Fibroblast of lung (primary cell): ENCODE results near the gene LCN9. TPM values are rescaled to one million over a fixed set of nuclear protein-coding genes. Genes with fewer than 3 reads are reported as not detected.
"Not testable (repeated sequence)": the region's sequence is repeated elsewhere in the genome, so short reads cannot be mapped to it uniquely, and the experiment has no call there.

Experiments
- DNase-seq, 2 donors: peaks; one replicate each; pipeline versions ENCODE4 v3.0.0 to v3.0.0-alpha.2; 2010; ENCODE audit warnings: low read depth in 2 of 2
- H2AFZ ChIP-seq: 2 replicates; pipeline ENCODE4 v1.5.1; 2012; ENCODE audit warnings: low read length, control low read depth, inconsistent platforms
- H3K27ac ChIP-seq: 2 replicates; pipeline ENCODE4 v1.5.1; 2011; ENCODE audit warnings: low read length, control low read depth; ENCODE audit not compliant: insufficient read depth
- H3K27me3 ChIP-seq: 2 replicates; pipeline ENCODE4 v1.5.1; 2011; ENCODE audit warnings: mild to moderate bottlenecking, low read length; ENCODE audit not compliant: control insufficient read depth, insufficient read depth
- H3K36me3 ChIP-seq: 2 replicates; pipeline ENCODE4 v1.5.1; 2011; ENCODE audit warnings: low read length; ENCODE audit not compliant: control insufficient read depth, insufficient read depth
- H3K4me1 ChIP-seq: 2 replicates; pipeline ENCODE4 v1.5.1; 2011; ENCODE audit warnings: low read length; ENCODE audit not compliant: control insufficient read depth, insufficient read depth; ENCODE audit errors: extremely low read depth
- H3K4me2 ChIP-seq: 2 replicates; pipeline ENCODE4 v1.5.1; 2011; ENCODE audit warnings: low read length, control low read depth; ENCODE audit not compliant: insufficient read depth; ENCODE audit errors: extremely low read depth
- H3K4me3 ChIP-seq, 4 experiments: fragments of 200-600 bp in 1 of 4; sonication (generic) in 1 of 4; replicated peaks in 1 of 4; 2 replicates each; pipeline ENCODE4 v1.5.1; 2011 to 2016; ENCODE audit warnings: low read length in 4 of 4, low read depth in 3 of 4, mild to moderate bottlenecking in 3 of 4, control low read depth in 2 of 4, inconsistent platforms in 1 of 4, mixed read lengths in 1 of 4; ENCODE audit not compliant: insufficient read depth in 1 of 4; ENCODE audit errors: control extremely low read depth in 1 of 4
- H3K79me2 ChIP-seq: 2 replicates; pipeline ENCODE4 v1.5.1; 2012; ENCODE audit warnings: mild to moderate bottlenecking, low read length, inconsistent platforms; ENCODE audit not compliant: control insufficient read depth, insufficient read depth
- H3K9ac ChIP-seq: 2 replicates; pipeline ENCODE4 v1.5.1; 2011; ENCODE audit warnings: mild to moderate bottlenecking, low read length, control low read depth; ENCODE audit not compliant: insufficient read depth
- H3K9me3 ChIP-seq: 2 replicates; pipeline ENCODE4 v1.5.1; 2012; ENCODE audit warnings: low read depth, low read length; ENCODE audit not compliant: control insufficient read depth, insufficient read depth
- H4K20me1 ChIP-seq: 2 replicates; pipeline ENCODE4 v1.5.1; 2011; ENCODE audit warnings: low read length; ENCODE audit not compliant: control insufficient read depth, insufficient read depth; ENCODE audit errors: extremely low read depth
- CTCF ChIP-seq, 2 donors: IDR thresholded peaks in 1 of 2; conservative IDR thresholded peaks in 1 of 2; 1 replicate in 1 of 2; 2 replicates in 1 of 2; pipeline ENCODE4 v1.5.1; 2011 to 2012; ENCODE audit warnings: low read length in 2 of 2, control low read depth in 1 of 2, inconsistent platforms in 1 of 2, low read depth in 1 of 2, mild to moderate bottlenecking in 1 of 2
- EZH2 ChIP-seq: IDR thresholded peaks from 2 replicates; pipeline ENCODE4 v1.5.1; 2012; ENCODE audit warnings: low read length, control low read depth, mild to moderate bottlenecking; ENCODE audit errors: missing control alignments
- polyA plus RNA-seq, 2 donors: library from polyadenylated mRNA; depleted of rRNA in 1 of 2; stranded (reverse) in 1 of 2; unstranded in 1 of 2; fragments of >200 nt; gene quantifications; 2 replicates each; pipeline ENCODE4 v1.2.1, GENCODE V29; 2011 to 2012; ENCODE audit warnings: missing spikeins in 1 of 2
- total RNA-seq: library from RNA; depleted of rRNA; stranded (reverse); fragments of >200 nt; gene quantifications from 2 replicates; pipeline ENCODE4 v1.2.1, GENCODE V29; 2014

Gene LCN9
- total and polyA plus RNA-seq, 2 donors (not counting 1 experiment from before 2014, with no cell fraction given) = not detected

- no peaks in the 10 kb centered on the region for H3K9me3 ChIP-seq
- DNase-seq = no peak
- no peak overlapping the region for H3K4me3 ChIP-seq
- H3K4me2 ChIP-seq = no peak overlapping the region
- H4K20me1 ChIP-seq = no peaks in the 10 kb centered on the region
- H3K4me1 ChIP-seq = no peaks in the 10 kb centered on the region
- H3K27ac ChIP-seq = no peak overlapping the region
- no peaks in the 10 kb centered on the region for H3K36me3 ChIP-seq
- no peak overlapping the region for H3K9ac ChIP-seq
- no peaks in the 10 kb centered on the region for H3K27me3 ChIP-seq
- no peak overlapping the region for H2AFZ ChIP-seq
- no peak for TF ChIP-seq CTCF (conservative IDR thresholded peaks at IDR 0.05 in 1 of 2, IDR thresholded peaks at IDR 0.05 in 1 of 2; ENCODE audit: low read depth in 1 of 2, low read length in 2 of 2)
- TF ChIP-seq EZH2 = no peak
- H3K79me2 ChIP-seq = no peaks in the 10 kb centered on the region
Observed at GRCh38 chr9:135622415-135623020, 40.6 kb upstream of the LCN9 start.

- Histone ChIP-seq H4K20me1 (no peaks in the 10 kb centered on the region), H3K9me3 (no peaks in the 10 kb centered on the region), H3K27ac (no peak overlapping the region), H2AFZ (no peak overlapping the region), H3K4me3 (no peak overlapping the region), H3K27me3 (no peaks in the 10 kb centered on the region), H3K36me3 (no peaks in the 10 kb centered on the region), H3K9ac (no peak overlapping the region), H3K79me2 (no peaks in the 10 kb centered on the region), H3K4me1 (no peaks in the 10 kb centered on the region), H3K4me2 (no peak overlapping the region)
- TF ChIP-seq CTCF (conservative IDR thresholded peaks at IDR 0.05 in 1 of 2, IDR thresholded peaks at IDR 0.05 in 1 of 2; ENCODE audit: low read depth in 1 of 2, low read length in 2 of 2) (no peak), EZH2 (no peak)
- DNase-seq = no peak
Observed at GRCh38 chr9:135624282-135624681, 38.8 kb upstream of the LCN9 start.

GRCh38 chr9:135632841-135633240 lies 30.3 kb upstream of the LCN9 start:
- no peaks in the 10 kb centered on the region for H3K9me3 ChIP-seq
- H3K9ac ChIP-seq = no peak overlapping the region
- H3K27ac ChIP-seq = no peak overlapping the region
- H3K4me2 ChIP-seq = no peak overlapping the region
- H3K4me1 ChIP-seq = no peaks in the 10 kb centered on the region
- no peaks in the 10 kb centered on the region for H4K20me1 ChIP-seq
- H3K79me2 ChIP-seq = no peaks in the 10 kb centered on the region
- no peak for TF ChIP-seq CTCF (conservative IDR thresholded peaks at IDR 0.05 in 1 of 2, IDR thresholded peaks at IDR 0.05 in 1 of 2; ENCODE audit: low read depth in 1 of 2, low read length in 2 of 2)
- TF ChIP-seq EZH2 = no peak
- no peak for DNase-seq
- H3K27me3 ChIP-seq = no peaks in the 10 kb centered on the region
- no peak overlapping the region for H2AFZ ChIP-seq
- no peaks in the 10 kb centered on the region for H3K36me3 ChIP-seq
- no peak overlapping the region for H3K4me3 ChIP-seq

GRCh38 chr9:135636930-135637530 lies 26.1 kb upstream of the LCN9 start:
- not testable (repeated sequence) for H3K4me2 ChIP-seq, DNase-seq

More at GRCh38 chr9:135636930-135637530, 26.1 kb upstream of the LCN9 start:
- not testable (repeated sequence) for H2AFZ ChIP-seq, H4K20me1 ChIP-seq, H3K27me3 ChIP-seq, H3K9ac ChIP-seq, H3K9me3 ChIP-seq, H3K27ac ChIP-seq, H3K79me2 ChIP-seq, H3K4me3 ChIP-seq, H3K4me1 ChIP-seq, H3K36me3 ChIP-seq
